Nephron progenitor cell (in vitro differentiated cells): ENCODE data around the gene PIP5K1B.

ENCODE experiments used
- DNase-seq: peaks from one replicate; pipeline ENCODE4 v3.0.0; 2021
- H3K27ac Mint-ChIP-seq: 2 replicates; pipeline ENCODE4 v1.8.0; 2021; ENCODE audit warnings: mild to moderate bottlenecking, moderate library complexity, mixed read lengths
- H3K27me3 Mint-ChIP-seq: 2 replicates; pipeline ENCODE4 v1.8.0; 2021; ENCODE audit warnings: mild to moderate bottlenecking, low read depth, mixed read lengths; ENCODE audit not compliant: poor library complexity
- H3K36me3 Mint-ChIP-seq: 2 replicates; pipeline ENCODE4 v1.8.0; 2021; ENCODE audit warnings: low read depth, mixed read lengths
- H3K4me1 Mint-ChIP-seq: 2 replicates; pipeline ENCODE4 v1.8.0; 2021; ENCODE audit warnings: mixed read lengths
- H3K4me3 Mint-ChIP-seq: 2 replicates; pipeline ENCODE4 v1.8.0; 2021; ENCODE audit warnings: mild to moderate bottlenecking, moderate library complexity, mixed read lengths
- H3K9me3 Mint-ChIP-seq: 2 replicates; pipeline ENCODE4 v1.8.0; 2021; ENCODE audit warnings: mild to moderate bottlenecking, moderate library complexity, mixed read lengths
- CTCF ChIP-seq: fragments of 200-600 bp; sonication (generic); IDR thresholded peaks from 2 replicates; pipeline ENCODE4 v1.5.0; 2021; ENCODE audit warnings: antibody characterized with exemption

Gene PIP5K1B

GRCh38 chr9:68755752-68756151 is 50.7 kb downstream of the PIP5K1B start:
- Mint-ChIP-seq H3K36me3 (peaks cover 23% of the 10 kb centered on the region), H3K27ac (peak overlapping the region; percentile 7), H3K27me3 (no peaks in the 10 kb centered on the region)

GRCh38 chr9:68759981-68760673 is 55.1 kb downstream of the PIP5K1B start:
- peaks cover 19% of the 10 kb centered on the region for H3K36me3 Mint-ChIP-seq
- peaks cover 12% of the 10 kb centered on the region for H3K4me1 Mint-ChIP-seq
- H3K27me3 Mint-ChIP-seq = peaks cover 9% of the 10 kb centered on the region

More at GRCh38 chr9:68755752-68756151, 50.7 kb downstream of the PIP5K1B start:
- H3K4me1 Mint-ChIP-seq = peaks cover 20% of the 10 kb centered on the region
- no peak overlapping the region for H3K4me3 Mint-ChIP-seq
- peaks cover 33% of the 10 kb centered on the region for H3K9me3 Mint-ChIP-seq
- no peak for TF ChIP-seq CTCF
- no peak for DNase-seq

GRCh38 chr9:68760674-68761333 is 55.8 kb downstream of the PIP5K1B start:
- peaks cover 9% of the 10 kb centered on the region for H3K27me3 Mint-ChIP-seq
- no peak for DNase-seq

More at GRCh38 chr9:68759981-68760673, 55.1 kb downstream of the PIP5K1B start:
- Mint-ChIP-seq H3K9me3 (peaks cover 28% of the 10 kb centered on the region), H3K27ac (no peak overlapping the region), H3K4me3 (no peak overlapping the region)
- no peak for DNase-seq
- no peak for TF ChIP-seq CTCF

GRCh38 chr9:68762570-68762969 is 57.5 kb downstream of the PIP5K1B start:
- peaks cover 9% of the 10 kb centered on the region for H3K27me3 Mint-ChIP-seq
- H3K4me3 Mint-ChIP-seq = no peak overlapping the region
- H3K27ac Mint-ChIP-seq = no peak overlapping the region
- peaks cover 18% of the 10 kb centered on the region for H3K36me3 Mint-ChIP-seq
- TF ChIP-seq CTCF = no peak
- no peaks in the 10 kb centered on the region for H3K4me1 Mint-ChIP-seq
- H3K9me3 Mint-ChIP-seq = peaks cover 27% of the 10 kb centered on the region
- no peak for DNase-seq

More at GRCh38 chr9:68760674-68761333, 55.8 kb downstream of the PIP5K1B start:
- peaks cover 19% of the 10 kb centered on the region for H3K36me3 Mint-ChIP-seq
- H3K4me3 Mint-ChIP-seq = no peak overlapping the region
- TF ChIP-seq CTCF = no peak
- H3K9me3 Mint-ChIP-seq = peaks cover 28% of the 10 kb centered on the region
- H3K4me1 Mint-ChIP-seq = peaks cover 5% of the 10 kb centered on the region
- H3K27ac Mint-ChIP-seq = no peak overlapping the region

GRCh38 chr9:68763104-68763503 is 58.1 kb downstream of the PIP5K1B start:
- peaks cover 9% of the 10 kb centered on the region for H3K27me3 Mint-ChIP-seq
- peaks cover 22% of the 10 kb centered on the region for H3K9me3 Mint-ChIP-seq
- no peak overlapping the region for H3K27ac Mint-ChIP-seq
- H3K4me1 Mint-ChIP-seq = no peaks in the 10 kb centered on the region
- peaks cover 13% of the 10 kb centered on the region for H3K36me3 Mint-ChIP-seq
- no peak for TF ChIP-seq CTCF
- H3K4me3 Mint-ChIP-seq = no peak overlapping the region
- DNase-seq = no peak
